Measurements from ENCODE around the gene CHIT1.

The CHIT1 gene

DNA sequence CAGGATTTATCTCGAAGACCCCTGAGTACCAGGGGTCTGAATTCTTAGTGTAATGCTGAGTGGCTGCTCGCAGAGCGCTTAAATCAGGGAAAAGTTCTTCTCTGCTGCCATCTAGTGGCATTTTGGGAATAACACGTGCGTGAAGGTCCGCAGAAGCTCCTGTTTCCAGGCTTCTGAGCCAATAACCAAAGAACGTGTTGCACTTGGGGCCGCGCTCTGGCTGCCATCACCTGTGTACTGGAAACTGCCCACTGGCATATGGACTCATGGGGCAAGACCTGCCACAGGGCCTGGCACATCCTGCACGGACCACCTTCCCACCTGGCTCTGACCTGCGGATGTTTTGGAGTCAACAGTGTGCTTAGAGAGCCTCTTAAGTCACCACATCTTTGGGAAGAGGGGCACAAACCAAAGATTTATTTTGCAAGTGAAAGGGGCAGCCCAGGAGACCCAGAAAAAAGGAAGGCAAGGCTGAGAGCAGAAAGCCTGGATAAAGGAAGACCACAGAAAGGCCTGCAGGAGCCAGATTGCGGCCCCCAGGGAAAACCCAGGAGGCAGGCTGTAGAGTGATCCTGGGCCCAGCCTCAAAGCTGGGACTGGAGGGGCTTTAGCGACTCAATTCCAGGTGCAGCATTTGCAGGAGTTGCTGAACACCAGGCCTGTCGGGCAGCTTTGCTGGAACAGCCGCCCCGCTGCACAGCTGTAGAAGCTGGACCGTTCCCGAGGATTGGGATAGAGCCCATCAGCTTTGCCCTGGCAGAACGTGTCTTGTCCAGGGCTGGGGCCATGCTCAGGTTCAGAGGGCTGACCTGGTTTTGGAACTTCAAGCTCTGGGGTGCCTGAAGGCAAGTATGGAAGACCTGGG, 13.0 kb downstream of the CHIT1 start:
- DNase-seq (ENCODE audit: low spot score) = peak; percentile 93

- peak; percentile 36 for DNase-seq (ENCODE audit: low spot score)
Observed at GRCh38 chr1:203215573-203215972, 13.9 kb downstream of the CHIT1 start.

DNA sequence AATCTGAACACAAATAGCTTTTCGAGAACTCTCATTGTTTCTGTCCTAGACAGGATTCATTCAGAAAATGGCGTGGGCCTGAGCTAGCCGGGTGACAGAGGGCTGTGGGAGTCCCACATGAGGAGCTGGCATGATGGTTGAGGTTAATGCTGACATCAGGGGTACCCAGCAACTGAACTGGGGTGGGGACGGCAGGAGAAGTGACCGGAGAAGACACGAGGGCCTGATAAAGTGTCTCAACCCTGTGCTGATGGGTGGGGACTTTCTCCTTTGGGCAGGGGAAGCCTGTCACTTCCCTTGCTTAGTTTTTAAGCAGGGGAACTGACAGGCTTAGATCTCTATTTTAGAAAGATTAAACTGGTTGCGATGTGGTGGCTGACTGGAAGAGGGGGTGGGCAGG, 14.6 kb downstream of the CHIT1 start:
- no peak for DNase-seq (ENCODE audit: low spot score)

DNA sequence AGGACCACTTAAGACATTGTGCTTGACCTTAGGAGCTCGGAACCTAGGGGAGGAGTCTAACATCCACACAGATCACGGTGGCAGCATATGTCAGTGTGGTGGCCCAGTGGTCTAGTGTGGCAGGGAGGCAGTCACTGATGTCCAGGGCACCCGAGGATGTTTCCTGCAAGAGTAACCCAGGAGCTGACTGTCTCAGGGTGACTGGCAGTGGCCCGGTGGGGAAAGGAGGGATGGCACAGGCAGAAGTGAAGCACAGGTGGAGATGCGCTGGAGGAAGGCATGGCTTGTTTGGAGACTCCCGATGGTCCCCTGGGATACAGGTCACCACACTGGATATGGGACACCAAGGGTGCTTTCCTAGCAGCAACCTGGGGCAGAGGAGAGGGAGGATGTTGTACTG, 16.3 kb downstream of the CHIT1 start:
- no peak for DNase-seq (ENCODE audit: low spot score)

- no peak for DNase-seq (ENCODE audit: low spot score)
Observed at GRCh38 chr1:203211812-203212211, 17.7 kb downstream of the CHIT1 start.

- DNase-seq (ENCODE audit: low spot score) = no peak
Observed at GRCh38 chr1:203210988-203211387, 18.5 kb downstream of the CHIT1 start.

- no peak for DNase-seq (ENCODE audit: low spot score)
Observed at GRCh38 chr1:203210350-203210749, 19.1 kb downstream of the CHIT1 start.

GRCh38 chr1:203208181-203208580, 21.3 kb downstream of the CHIT1 start:
- DNase-seq (ENCODE audit: low spot score) = no peak

DNA sequence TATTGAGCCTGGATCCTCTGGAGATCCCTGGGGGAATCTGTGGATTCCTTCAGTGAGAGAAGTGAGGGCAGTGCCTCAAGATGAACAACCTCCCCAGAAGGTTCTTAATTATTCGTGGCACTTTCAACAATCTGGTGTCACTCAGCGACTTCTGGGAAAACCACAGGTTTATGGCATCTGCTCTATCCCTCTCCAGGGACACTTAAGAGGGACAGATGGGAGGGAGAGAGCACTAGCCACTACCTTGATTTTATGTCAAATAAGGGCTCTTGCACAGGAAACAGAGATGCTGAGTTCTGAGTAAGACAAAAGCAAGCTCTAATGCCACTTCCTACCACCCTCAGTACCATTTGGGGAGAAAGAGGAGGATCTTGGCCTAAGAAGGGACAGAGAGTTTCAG, 21.7 kb downstream of the CHIT1 start:
- peak; percentile 38 for DNase-seq (ENCODE audit: low spot score)

DNA sequence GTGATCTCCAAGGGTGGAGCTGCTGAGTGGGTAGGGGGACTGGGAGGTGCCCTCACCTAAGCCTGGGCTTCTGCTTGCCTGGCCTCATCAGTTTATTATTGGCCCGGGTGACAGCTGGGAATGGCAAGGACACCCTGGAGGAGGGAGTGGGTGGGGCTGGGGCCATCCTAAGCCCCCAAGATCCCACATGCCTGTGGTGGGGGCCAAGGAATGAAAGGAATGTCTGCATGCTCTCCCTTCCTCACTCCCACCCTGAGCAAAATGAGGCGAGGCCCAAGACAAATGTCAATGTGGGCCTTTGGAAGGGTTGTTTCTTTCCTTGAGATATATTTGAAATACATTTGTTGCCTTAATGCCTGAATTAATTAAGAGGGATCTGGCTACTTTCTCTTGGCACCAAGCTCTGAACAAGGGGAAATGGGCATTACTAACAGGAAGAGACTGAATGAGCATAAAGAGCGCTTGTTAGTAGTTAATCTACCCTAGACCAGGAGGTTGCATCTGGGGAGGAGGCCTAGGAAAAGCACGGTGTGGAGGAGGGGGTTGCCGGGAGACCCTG, 23.3 kb downstream of the CHIT1 start:
- DNase-seq (ENCODE audit: low spot score) = no peak

- no peak for DNase-seq (ENCODE audit: low spot score)
Observed at GRCh38 chr1:203204756-203205155, 24.7 kb downstream of the CHIT1 start.

DNA sequence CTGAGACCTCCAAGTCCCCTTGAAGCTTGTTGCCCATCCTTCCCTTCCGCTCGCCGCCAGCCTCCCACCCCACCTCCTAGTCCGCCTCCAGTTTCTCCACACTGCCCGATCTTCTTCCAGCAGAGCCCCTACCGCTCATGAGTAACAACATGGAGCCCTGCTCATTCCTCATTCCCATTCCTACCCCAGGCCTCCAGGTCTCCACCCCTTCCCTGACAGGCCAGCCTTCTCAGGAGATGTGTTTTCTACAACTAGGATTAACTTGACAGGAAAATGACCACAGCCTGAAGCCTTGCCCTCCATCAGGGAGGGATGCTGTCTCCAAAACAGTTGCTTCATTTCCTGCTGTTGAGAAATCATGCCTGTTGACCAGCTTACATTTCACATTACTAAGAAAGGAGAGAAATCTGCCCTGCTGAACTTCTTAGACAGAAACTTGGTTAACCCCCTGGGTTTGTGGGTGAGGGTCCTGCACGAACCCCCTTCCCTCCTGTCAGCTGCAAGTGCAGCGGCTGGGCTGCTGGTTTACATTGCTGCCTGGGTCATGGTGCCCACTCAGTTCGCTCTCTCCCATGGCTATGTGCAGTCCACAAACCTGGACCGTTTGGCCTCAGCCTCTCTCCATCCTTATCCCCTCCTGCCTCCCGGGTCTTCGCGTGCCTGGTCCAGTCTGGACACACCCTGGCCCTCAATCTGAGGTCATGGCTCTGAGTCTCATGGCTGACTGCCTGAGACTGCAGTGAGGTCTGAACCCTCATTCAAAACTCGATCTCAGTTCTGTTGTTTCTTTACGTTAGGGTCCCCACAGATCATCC, 26.8 kb downstream of the CHIT1 start:
- DNase-seq (ENCODE audit: low spot score) = no peak

DNA sequence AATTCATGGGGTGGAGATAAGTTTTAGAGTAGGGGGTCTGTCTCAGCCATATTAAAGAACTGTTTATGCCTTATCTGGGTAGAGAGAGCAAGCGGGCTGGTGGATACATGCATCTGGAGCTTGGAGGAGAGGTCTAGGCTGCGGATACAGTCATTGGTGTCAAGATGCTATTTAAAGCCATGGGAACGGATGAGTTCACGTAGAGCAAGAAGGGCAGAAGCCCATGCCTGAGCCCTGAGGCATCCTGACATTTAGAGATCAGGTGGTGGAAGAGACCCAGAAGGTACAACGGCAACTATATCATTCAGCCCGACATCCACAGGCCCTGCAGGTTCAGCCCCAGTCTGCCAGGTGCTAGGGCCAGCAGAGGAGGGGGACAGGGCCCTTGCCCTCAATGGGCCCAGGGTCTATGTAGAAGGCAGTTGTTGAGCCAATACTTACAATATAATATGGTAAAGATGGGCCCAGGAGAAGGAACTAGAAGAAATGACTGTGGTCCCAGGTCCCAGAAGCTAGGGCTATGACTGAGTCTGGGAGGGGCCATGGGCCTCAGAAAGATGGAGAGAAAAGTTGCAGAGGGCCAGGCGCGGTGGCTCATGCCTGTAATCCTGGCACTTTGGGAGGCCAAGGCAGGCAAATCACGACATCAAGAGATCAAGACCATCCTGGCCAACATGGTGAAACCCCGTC, 27.8 kb downstream of the CHIT1 start:
- no peak for DNase-seq (ENCODE audit: low spot score)

- no peak for DNase-seq (ENCODE audit: low spot score)
Observed at GRCh38 chr1:203200916-203201315, 28.6 kb downstream of the CHIT1 start.

DNA sequence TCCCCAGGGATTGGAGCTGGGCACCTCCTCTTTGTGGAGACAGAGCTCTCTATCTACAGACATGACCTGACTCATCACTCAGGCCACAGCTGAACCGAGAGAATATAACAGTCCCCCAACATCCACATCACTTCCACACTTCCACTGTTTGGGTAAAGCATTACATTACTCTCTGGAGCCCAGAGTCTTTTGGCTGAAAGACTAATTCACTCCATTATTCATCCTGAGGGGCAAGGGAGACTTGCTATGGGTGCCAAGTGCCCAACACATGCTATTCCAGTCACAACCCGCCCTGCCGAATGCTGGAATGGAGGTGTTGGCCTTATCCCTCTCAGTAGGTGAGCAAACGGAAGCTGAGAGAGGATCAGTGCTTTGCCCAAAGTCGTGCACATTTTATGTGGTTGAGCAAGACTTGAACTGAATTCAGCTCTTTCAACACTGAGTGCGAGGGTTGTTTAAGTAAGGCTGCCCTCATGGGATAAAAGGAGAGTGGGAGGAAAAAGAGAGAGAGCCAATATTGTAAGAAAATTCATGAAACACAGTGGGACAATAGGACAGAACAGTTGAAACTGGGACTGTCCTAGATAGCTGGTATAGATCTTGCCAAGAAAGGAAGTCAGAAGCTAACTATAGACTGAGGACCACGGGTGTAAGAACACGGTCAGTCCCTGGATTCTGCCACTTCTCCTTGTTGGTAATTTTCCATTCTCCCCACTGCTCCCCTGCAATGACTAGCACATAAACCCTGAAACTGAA, 29.5 kb downstream of the CHIT1 start:
- peak; percentile 85 for DNase-seq (ENCODE audit: low spot score)

GRCh38 chr1:203199481-203199815, 30.0 kb downstream of the CHIT1 start:
- DNase-seq (ENCODE audit: low spot score) = no peak

GRCh38 chr1:203199002-203199401, 30.5 kb downstream of the CHIT1 start:
- DNase-seq (ENCODE audit: low spot score) = no peak

DNA sequence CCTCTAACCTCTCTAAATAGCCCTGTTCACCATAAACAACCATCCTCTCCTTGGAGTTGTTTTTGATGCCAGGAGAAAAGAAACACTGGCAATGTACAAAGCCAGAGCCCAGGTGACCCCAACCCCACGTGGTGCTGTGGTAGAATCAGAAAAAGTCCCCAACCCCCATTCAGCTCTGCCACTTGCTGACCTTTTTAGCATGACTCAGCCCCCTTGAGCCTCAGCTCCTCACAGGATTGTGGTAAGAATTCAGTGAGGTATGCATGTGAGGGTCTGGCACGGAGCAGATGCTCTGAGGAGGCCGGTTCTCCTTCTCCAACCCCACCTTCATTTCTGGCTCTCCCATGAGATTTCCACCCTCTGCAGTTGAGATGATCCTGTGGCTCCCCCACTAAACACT, 31.8 kb downstream of the CHIT1 start:
- no peak for DNase-seq (ENCODE audit: low spot score)

GRCh38 chr1:203196371-203196770, 33.1 kb downstream of the CHIT1 start:
- DNase-seq (ENCODE audit: low spot score) = no peak

DNA sequence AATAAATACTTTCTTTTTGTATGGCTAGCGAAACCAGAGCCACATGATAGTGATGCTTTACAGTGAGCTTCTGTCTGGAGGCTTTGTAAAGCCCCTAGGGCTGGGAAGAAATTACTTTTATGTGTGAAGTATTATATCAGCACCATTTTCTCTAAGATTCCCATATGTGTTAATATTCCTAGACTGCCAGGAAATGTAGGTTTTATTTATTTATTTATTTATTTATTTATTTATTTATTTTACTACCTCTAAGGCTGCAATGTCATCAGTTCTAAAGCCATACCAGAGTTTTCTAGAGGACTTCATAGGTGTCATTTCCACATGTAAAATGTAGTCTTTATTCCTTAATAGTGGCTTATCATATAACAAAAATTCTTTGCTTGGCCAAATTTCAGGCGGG, 38.5 kb downstream of the CHIT1 start:
- no peak for DNase-seq (ENCODE audit: low spot score)

DNA sequence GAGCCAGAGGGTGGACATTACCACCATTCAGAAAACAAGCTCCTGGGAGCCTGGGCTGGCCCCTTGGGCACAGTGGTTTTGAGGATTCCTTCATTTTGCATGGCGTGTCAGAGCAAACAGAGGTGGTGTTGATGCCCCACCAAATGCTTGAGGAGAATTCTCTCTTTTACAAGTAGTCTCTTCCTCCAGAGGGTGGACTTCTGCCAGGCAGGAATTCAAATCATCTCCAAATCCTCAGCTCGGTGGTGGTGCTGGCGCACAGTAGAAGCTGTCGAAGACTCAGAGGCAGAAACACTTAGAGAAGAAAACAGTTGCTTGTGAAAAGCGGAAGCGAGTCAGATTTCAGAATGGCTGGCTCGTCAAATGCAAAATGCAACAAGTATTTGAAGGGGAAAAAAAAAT, 39.5 kb downstream of the CHIT1 start:
- DNase-seq (ENCODE audit: low spot score) = no peak

Measured in cerebellar cortex (tissue), 1 donor.